Activated naive CD4-positive, alpha-beta T cell (primary cell): ENCODE results near the gene FRRS1.
"Not testable (repeated sequence)": the region's sequence is repeated elsewhere in the genome, so short reads cannot be mapped to it uniquely, and the experiment has no call there.

ENCODE experiments used
- DNase-seq, 4 experiments: peaks; one replicate each; lab custom pipeline; 2025; lab: John Stamatoyannopoulos, UW

Gene FRRS1

DNA sequence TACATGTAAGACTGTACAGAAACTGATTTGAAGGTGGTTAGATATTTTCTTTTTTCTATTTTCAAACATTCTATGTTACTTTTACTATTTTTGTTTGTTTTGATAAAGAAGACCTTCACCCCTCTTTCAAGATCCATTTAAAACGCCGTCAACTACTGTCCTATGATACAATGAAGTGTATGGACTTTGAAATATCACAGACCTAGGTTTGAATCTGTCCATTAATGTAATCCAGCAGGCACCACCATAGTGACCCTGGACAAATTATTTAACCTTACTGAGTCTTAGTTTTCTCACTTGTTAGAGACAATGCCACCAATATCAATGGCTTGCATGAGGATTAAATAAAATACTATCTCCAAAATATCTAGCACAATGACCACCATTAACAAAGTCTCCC, 2.0 kb downstream of the FRRS1 start:
- no peak for DNase-seq

DNA sequence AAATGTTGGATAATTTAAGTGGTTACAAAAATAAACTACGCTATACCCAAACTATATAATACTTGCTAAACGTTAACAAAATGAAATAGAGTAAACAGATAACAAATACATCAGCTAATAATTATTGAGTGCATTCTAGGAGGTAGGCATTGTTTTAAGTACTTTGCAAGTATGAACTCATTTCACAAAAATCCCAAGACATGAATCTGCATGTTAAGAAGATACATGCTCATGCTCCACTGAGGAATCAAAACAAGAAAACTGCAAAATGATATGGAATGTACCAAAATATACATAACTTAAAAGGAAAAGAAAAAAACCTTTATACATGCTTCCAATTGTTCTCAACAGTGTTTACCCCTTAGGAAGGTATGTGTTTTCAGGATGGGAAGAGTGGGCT, 2.5 kb downstream of the FRRS1 start:
- DNase-seq, result no peak

DNA sequence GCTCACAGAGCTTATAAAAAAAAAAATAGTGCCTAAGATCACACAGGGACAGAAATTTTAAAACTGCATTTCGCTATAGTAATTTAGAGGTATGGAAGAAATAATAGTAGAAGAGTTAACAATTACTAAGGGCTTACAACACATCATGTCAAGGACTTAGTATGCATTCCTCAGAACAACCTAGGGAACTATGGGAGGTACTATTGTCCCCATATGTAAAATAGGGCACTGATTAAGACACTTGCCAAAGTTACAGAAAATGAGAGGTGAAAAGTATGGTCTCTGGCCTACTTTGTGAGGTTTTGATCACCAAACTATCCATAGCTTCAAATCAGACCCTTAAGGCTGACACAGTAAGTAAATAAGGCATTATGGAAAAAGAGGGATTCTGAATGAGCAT, 4.7 kb downstream of the FRRS1 start:
- no peak for DNase-seq

GRCh38 chr1:99759518-99760160, 6.8 kb downstream of the FRRS1 start:
- DNase-seq, result no peak

GRCh38 chr1:99758686-99759517, 7.5 kb downstream of the FRRS1 start:
- not testable (repeated sequence) for DNase-seq

DNA sequence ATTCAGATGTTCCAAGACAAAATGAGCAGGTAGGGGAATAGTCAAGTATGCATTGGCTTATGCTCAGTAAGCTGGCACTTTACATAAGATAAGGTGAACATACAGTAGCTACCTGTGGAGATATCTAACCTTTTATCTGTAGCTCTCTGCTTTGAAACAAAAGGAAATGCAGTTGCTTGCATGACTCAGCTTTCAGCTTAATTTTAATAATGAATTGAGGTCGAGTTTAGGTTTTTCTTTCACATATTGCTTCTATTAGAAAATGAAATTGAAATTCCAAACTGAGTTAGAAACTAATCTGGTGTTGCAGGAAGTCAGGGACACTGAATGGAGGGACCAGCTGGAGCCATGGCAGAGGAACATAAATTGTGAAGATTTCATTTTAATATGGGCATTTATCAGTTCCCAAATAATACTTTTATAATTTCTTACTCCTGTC, 8.3 kb downstream of the FRRS1 start:
- no peak for DNase-seq

DNA sequence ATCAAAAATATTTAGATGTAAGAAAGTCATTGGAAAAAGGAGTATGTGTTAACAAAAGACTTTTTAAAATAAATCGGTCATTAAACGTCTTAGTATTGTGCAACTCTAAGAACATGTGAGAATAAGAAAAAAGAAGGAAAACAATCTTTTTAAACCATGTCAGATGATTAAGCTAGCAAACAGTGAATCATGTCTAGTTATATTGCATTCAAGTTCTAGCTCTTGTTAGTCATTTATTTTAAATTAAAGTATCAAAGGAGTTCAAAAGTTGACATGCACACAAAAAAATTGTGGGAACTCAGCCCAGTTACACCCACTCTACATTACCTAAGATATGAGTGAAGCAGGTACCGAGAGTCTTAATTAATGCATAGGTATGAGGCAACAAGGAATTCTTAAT, 9.8 kb downstream of the FRRS1 start:
- DNase-seq, result no peak

DNA sequence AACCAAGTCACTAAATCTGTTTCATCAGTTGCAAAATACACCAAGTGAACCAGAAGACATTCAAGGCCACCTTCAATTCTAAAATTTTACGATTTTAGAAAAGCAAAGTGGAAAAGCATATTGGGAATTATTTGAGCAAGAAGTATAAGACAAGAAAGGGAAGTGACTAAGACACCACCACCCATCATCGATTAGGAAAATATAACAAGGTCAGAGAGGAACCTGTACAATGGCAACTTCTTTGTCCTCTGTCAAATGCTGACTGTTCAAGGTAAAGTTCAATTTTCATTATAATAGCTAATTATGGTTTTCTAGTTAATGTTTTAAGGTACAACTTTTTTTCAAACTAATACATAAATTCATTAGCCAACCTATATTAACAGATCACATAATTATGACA, 10.8 kb downstream of the FRRS1 start:
- DNase-seq, result no peak

DNA sequence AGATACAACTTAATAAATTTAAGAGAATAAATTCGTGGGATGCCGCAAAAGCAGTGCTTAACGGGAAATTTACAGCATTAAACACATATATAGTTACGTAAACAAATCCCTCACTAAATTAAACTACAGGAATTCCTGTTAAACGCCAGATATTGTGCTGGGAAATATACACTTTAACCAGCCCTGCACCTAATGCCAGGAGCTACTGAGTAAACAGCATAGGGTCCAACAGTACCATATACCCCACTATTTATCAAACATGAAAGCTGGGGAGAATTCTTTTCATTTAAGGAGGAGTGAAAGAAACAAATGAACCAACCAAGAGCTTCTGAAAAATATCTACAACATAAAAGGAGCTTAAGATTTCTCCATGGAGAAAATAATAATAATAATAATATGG, 11.7 kb downstream of the FRRS1 start:
- DNase-seq, result no peak

GRCh38 chr1:99754055-99754626, 12.3 kb downstream of the FRRS1 start:
- DNase-seq, result no peak

GRCh38 chr1:99751877-99752504, 14.4 kb downstream of the FRRS1 start:
- DNase-seq, result no peak

DNA sequence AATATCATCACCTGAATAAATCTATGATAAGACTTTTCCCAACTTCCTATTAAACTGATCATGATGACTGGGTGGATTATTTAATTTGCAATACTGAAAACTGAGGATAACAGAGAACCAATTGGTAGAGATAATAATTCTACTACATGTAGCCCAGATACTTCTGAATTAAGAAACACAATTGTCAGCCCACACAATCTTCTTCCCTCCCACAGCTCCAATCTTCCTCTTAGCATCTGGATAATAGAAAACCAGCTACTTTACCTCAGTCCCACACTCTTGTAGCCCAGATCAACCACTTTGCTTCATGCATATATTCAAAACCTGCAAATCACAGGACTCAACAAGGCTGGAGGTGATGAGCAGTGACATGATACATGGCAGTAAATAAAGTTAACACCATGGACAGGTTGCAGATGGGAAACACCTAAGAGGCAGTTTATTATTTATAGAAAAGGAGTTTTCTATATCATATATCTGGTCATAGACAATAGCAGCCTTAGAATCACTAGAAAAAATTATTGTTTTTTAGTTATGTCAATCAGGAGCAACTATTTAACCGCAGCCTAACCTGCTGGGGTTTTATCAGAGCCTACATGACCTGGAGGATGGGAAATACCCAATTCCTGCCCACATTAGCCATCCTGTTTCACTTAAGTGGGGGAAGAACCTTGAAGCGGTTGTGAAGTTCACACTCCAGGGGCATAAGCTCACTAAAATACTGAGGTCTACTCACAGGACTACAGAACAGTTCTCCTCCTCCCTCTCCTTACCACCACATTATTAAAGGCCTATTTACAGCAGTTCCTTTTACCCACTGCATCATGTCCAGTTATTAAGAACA, 16.7 kb downstream of the FRRS1 start:
- DNase-seq, result no peak

- no peak for DNase-seq
These were observed 18.0 kb downstream of the FRRS1 start for GRCh38 chr1:99748419-99748818.

- no peak for DNase-seq
These were observed 20.8 kb downstream of the FRRS1 start for GRCh38 chr1:99745684-99746083.

GRCh38 chr1:99745061-99745460, 21.4 kb downstream of the FRRS1 start:
- DNase-seq, result no peak

- no peak for DNase-seq
These were observed 26.3 kb downstream of the FRRS1 start for GRCh38 chr1:99740141-99740540.

DNA sequence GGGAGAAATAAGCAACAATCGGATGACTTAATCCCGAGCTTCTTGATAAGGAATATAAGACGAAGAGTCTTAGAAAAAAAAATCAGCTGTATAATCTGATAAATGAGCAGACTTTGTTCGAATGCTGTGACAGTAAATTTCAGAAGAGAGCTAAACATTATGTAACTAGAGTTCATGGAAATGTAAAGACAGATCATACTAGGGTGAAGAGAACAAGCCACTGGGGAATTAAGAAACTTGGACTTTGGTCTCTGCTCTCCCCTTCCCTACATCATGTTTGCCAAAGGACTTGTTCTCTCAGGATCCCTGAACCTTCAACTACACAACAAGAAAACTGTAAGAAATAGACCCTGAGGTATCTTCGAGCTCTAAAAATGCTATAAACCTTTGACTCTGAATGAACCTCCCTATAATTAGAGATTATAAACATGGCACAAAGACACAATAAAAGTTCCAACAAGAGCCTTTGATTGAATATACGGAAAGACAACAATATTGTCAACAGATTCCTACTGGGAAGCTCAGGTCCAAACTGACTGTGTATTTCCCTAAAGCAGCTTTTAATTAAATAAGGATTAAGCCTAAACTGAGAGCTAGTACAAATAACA, 27.5 kb downstream of the FRRS1 start:
- no peak for DNase-seq

DNA sequence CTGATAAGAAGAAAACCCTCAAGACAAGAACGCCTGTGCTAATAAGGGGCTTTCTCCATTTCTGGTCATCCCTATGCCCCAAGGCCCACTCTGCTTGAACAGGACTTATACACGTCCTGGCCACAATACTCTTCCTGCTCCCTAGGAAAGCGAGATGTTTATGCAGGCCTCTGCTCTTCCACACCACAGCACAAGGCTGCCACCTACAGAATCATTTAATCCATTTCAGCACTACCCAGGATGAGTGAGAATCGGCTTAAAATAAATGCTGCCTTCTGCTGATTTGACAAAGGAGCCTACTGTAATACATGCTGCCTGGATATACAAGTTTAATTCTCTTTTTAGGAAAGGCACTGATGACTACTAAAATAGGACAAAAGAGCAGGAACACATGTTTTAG, 29.4 kb downstream of the FRRS1 start:
- DNase-seq, result no peak

DNA sequence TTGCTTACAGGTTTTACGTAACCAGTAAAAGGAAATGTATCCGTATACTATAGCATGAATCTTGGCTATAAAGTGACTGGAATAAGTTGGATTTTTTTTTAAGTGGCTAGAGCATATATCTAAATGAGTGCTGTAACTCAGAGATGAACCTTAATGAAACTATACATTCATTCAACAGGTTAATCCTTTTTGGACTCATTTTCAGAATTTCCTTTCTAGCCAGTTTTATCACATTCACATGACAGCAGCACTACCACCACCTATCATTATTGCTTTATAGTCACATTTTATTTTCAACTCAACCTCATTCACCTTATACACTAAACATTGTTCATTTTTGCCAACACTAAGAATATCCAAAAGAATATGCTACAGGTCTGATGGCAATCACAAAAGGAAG, 30.6 kb downstream of the FRRS1 start:
- DNase-seq, result no peak

DNA sequence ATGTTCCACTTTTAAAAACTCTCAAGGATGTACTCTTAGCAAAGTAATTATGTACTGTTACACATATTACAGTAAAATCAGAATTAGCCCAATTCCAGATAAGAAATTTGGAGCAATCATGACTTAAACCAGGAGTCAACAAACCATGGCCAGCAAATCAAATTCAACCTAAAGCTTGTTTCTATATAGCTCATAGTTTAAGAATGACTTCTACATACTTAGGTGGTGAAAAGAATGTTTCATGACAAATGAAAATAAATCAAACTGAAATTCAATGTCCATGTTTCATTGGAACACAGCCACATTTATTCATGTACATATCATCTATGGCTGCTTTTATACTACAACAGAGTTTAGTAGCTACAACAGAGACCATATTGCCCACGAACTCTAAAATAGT, 35.1 kb downstream of the FRRS1 start:
- no peak for DNase-seq

GRCh38 chr1:99728494-99729235, 37.8 kb downstream of the FRRS1 start:
- DNase-seq, result no peak
